K562 (cell line): ENCODE measurements around the gene WDR20. TPM values are rescaled to one million over a fixed set of nuclear protein-coding genes. Genes with fewer than 3 reads are reported as not detected.

Source experiments
- ATAC-seq: fragments of 200-7000 bp; cut with Tn5 transposase; 3 replicates; pipeline ENCODE4 v1.9.1; 2020; ENCODE audit warnings: moderate library complexity
- BruUV-seq: library from RNA; stranded (reverse); fragments of 400-500 nt; replicated peaks from 2 replicates; lab custom pipeline; 2021; lab: Mats Ljungman, UMichigan
- CTCF ChIA-PET: fragments of 300-600 bp; formaldehyde crosslinking; extraction: SDS; loops from one replicate; lab custom pipeline; 2021; ENCODE audit warnings: low intra/inter-chr PET ratio; lab: Yijun Ruan, JAX
- POLR2A ChIA-PET: fragments of 300-600, 350-650 bp; sonication (Branson Sonifier 250); formaldehyde crosslinking; extraction: SDS; loops from one replicate; lab custom pipeline; 2021; ENCODE audit warnings: antibody characterized with exemption, inconsistent platforms; lab: Yijun Ruan, JAX
- DNase-seq, 4 experiments: peaks; one replicate each; pipeline versions ENCODE4 v3.0.0 to v3.0.0-alpha.2; 2011 to 2018; ENCODE audit warnings: low spot score in 3 of 4, mixed read lengths in 3 of 4; ENCODE audit errors: extremely low read depth in 1 of 4
- FAIRE-seq: peaks from 2 replicates; lab custom pipeline; 2011; peaks lifted over from hg19 to GRCh38; lab: Jason Lieb, UNC
- H2AFZ ChIP-seq: 2 replicates; pipeline ENCODE4 v1.6.0; 2011; ENCODE audit warnings: low read depth, low read length, control low read depth, inconsistent platforms
- H3K27ac ChIP-seq: fragments of 200-600 bp; 3 replicates; pipeline ENCODE4 v1.8.0; 2011; ENCODE audit warnings: low read depth, mild to moderate bottlenecking, control low read depth, inconsistent platforms, low read length, moderate library complexity, mixed read lengths; ENCODE audit errors: extremely low read depth
- H3K27me3 ChIP-seq, 2 experiments: fragments of 300-600 bp in 1 of 2; 2 replicates in 1 of 2; 3 replicates in 1 of 2; pipeline versions ENCODE4 v1.6.0 to v1.8.0; 2011; ENCODE audit warnings: inconsistent platforms in 2 of 2, low read length in 2 of 2, mild to moderate bottlenecking in 1 of 2, mixed read lengths in 1 of 2, moderate library complexity in 1 of 2; ENCODE audit not compliant: control insufficient read depth in 2 of 2, insufficient read depth in 2 of 2
- H3K36me3 ChIP-seq: fragments of 300-600 bp; 3 replicates; pipeline ENCODE4 v1.8.0; 2011; ENCODE audit warnings: mild to moderate bottlenecking, low read length, inconsistent platforms; ENCODE audit not compliant: control insufficient read depth, insufficient read depth
- H3K4me1 ChIP-seq, 2 experiments: fragments of 200-600 bp in 1 of 2; replicated peaks in 1 of 2; 2 replicates in 1 of 2; 3 replicates in 1 of 2; pipeline versions ENCODE4 v1.5.1 to v1.8.0; 2011; ENCODE audit warnings: inconsistent platforms in 2 of 2, low read length in 2 of 2, mild to moderate bottlenecking in 1 of 2, mixed read lengths in 1 of 2, moderate library complexity in 1 of 2; ENCODE audit not compliant: control insufficient read depth in 2 of 2, insufficient read depth in 2 of 2
- H3K4me2 ChIP-seq: 2 replicates; pipeline ENCODE4 v1.6.1; 2011; ENCODE audit warnings: low read length, control low read depth, inconsistent platforms, mixed read lengths; ENCODE audit not compliant: insufficient read depth
- H3K4me3 ChIP-seq: fragments of 200-600 bp; sonication (generic), shearing (Covaris generic); 2 replicates; pipeline ENCODE4 v1.5.1; 2016; ENCODE audit warnings: control low read depth, inconsistent platforms
- H3K79me2 ChIP-seq: fragments of 200-600 bp; 3 replicates; pipeline ENCODE4 v1.8.0; 2011; ENCODE audit warnings: low read length, inconsistent platforms; ENCODE audit not compliant: control insufficient read depth, insufficient read depth
- H3K9ac ChIP-seq, 2 experiments: 2 replicates each; pipeline versions ENCODE4 v1.6.0 to v1.6.1; 2011; ENCODE audit warnings: low read depth in 2 of 2, low read length in 2 of 2, control low read depth in 1 of 2, inconsistent platforms in 1 of 2, mild to moderate bottlenecking in 1 of 2, mixed read lengths in 1 of 2; ENCODE audit not compliant: insufficient read depth in 1 of 2
- H3K9me1 ChIP-seq: one replicate; pipeline ENCODE4 v1.6.0; 2011; ENCODE audit warnings: inconsistent platforms, mild to moderate bottlenecking, low read length, moderate library complexity; ENCODE audit not compliant: control insufficient read depth, insufficient read depth
- H3K9me3 ChIP-seq: replicated peaks from 2 replicates; pipeline ENCODE4 v1.5.1; 2011; ENCODE audit warnings: low read depth, low read length, inconsistent platforms; ENCODE audit not compliant: control insufficient read depth, insufficient read depth
- H4K20me1 ChIP-seq: replicated peaks from 2 replicates; pipeline ENCODE4 v1.6.1; 2011; ENCODE audit warnings: low read length, inconsistent platforms, mixed read lengths; ENCODE audit not compliant: control insufficient read depth, insufficient read depth
- CTCFL ChIP-seq: IDR thresholded peaks from 2 replicates; pipeline ENCODE4 v1.6.1; 2011; ENCODE audit warnings: borderline replicate concordance, low read depth, mild to moderate bottlenecking, moderate library complexity, low read length; ENCODE audit not compliant: insufficient read depth, poor library complexity, severe bottlenecking
- MEIS2 ChIP-seq: fragments of 450-650 bp; IDR thresholded peaks from 2 replicates; pipeline ENCODE4 v1.6.1; 2014; ENCODE audit warnings: mild to moderate bottlenecking; ENCODE audit not compliant: partially characterized antibody
- ZNF121 ChIP-seq: sonication (generic); formaldehyde crosslinking; conservative IDR thresholded peaks from 2 replicates; pipeline ENCODE4 v1.8.0; 2022; ENCODE audit warnings: missing genetic modification reagents
- ZNF253 ChIP-seq: fragments of 250-450 bp; sonication (Bioruptor Pico); conservative IDR thresholded peaks from 2 replicates; pipeline ENCODE4 v1.6.1; 2021; ENCODE audit warnings: mild to moderate bottlenecking
- ZNF280B ChIP-seq: fragments of 250-450 bp; sonication (Bioruptor Pico); IDR thresholded peaks from 2 replicates; pipeline ENCODE4 v1.5.1; 2021; ENCODE audit warnings: mild to moderate bottlenecking
- ZNF316 ChIP-seq: fragments of 450-650 bp; IDR thresholded peaks from 2 replicates; pipeline ENCODE4 v1.6.1; 2016
- WGBS: fragments of 100-300 bp; shearing (Covaris generic); methylation state at CpG from one replicate; pipeline ENCODE4 v1.1.6; 2016; ENCODE audit warnings: low coverage, mixed read lengths; ENCODE audit not compliant: insufficient coverage; ENCODE audit errors: missing lambda C conversion rate; 5-methylcytosine and 5-hydroxymethylcytosine counted together
- in situ Hi-C: fragments of 300-500 bp; cut with MboI; formaldehyde crosslinking; loops from 4 replicates; pipeline ENCODE4 v1.15.0; 2018; ENCODE audit warnings: inconsistent platforms, mixed read lengths
- intact Hi-C: fragments of 100-400 bp; cut with micrococcal nuclease; formaldehyde crosslinking; loops from 2 replicates; pipeline ENCODE4 v1.14.2; 2022
- polyA plus RNA-seq, 8 experiments: library from polyadenylated mRNA; depleted of rRNA in 4 of 8; stranded (reverse) in 5 of 8; unstranded in 3 of 8; fragments of >200 nt; fragmentation: Nextera tagmentation in 2 of 8; fragmentation: Illumina TruSeq in 1 of 8; extraction: Ambion mirVana in 2 of 8; extraction: Trizol in 1 of 8; gene quantifications; 2 replicates each; pipeline versions ENCODE4 v1.2.1 to v1.2.3, GENCODE V29; 2011 to 2014; ENCODE audit warnings: inconsistent platforms in 1 of 8, missing spikeins in 1 of 8
- total RNA-seq, 7 experiments: library from RNA; depleted of rRNA in 6 of 7; stranded (reverse); fragments of >200 nt in 6 of 7; fragmentation: Illumina TruSeq in 2 of 7; extraction: Trizol in 2 of 7; gene quantifications; 2 replicates each; pipeline versions ENCODE4 v1.2.1 to v1.2.3, GENCODE V29; 2011 to 2021; ENCODE audit warnings: low replicate concordance in 1 of 7

The WDR20 gene
- total and polyA plus RNA-seq, 9 of the 15 experiments (the other 6 are each of a cell fraction or from before 2014, with no cell fraction given), result 7.0 to 15.3 (median 11.8) TPM

GRCh38 chr14:102120888-102121287 lies 18.8 kb upstream of the WDR20 start:
- no peaks in the 10 kb centered on the region for H4K20me1 ChIP-seq
- ATAC-seq, result no peak
- H3K4me2 ChIP-seq, result no peak overlapping the region
- H3K27me3 ChIP-seq, result no peaks in the 10 kb centered on the region
- no peaks in the 10 kb centered on the region for H3K36me3 ChIP-seq
- FAIRE-seq, result no peak
- no peaks in the 10 kb centered on the region for H3K9me1 ChIP-seq
- H3K9ac ChIP-seq, result no peak overlapping the region
- in situ Hi-C loops, result no loop called here
- no peak for DNase-seq
- H3K27ac ChIP-seq, result no peak overlapping the region
- CTCF ChIA-PET, result no interaction called here
- POLR2A ChIA-PET, result no interaction called here
- no peak overlapping the region for H2AFZ ChIP-seq
- 20% methylated on average over 1 of the region's 1 CpG for WGBS
- no TSS peak for BruUV-seq
- no peak overlapping the region for H3K4me3 ChIP-seq
- no peaks in the 10 kb centered on the region for H3K9me3 ChIP-seq
- intact Hi-C loops, result no loop called here
- H3K4me1 ChIP-seq, result peaks cover 0 to 3% of the 10 kb centered on the region in 2 experiments; a peak in 3 of 5 replicates
- no peaks in the 10 kb centered on the region for H3K79me2 ChIP-seq
- peak; percentile 72 for TF ChIP-seq ZNF121 (CRISPR knock-in tag)
- TF ChIP-seq CTCFL, result no peak
- peak; percentile 62 for TF ChIP-seq MEIS2
- no peak for TF ChIP-seq ZNF253
- TF ChIP-seq ZNF316, result no peak
- no peak for TF ChIP-seq ZNF280B (CRISPR knock-in tag)
